ENCODE results near the gene ADNP.

ADNP gene

GRCh38 chr20:50855498-50856474 lies 75.5 kb downstream of the ADNP start:
- no peak for TF ChIP-seq CTCF (IDR thresholded peaks at IDR 0.05)

- TF ChIP-seq CTCF (IDR thresholded peaks at IDR 0.05), result no peak
Observed at GRCh38 chr20:50854506-50855249, 76.6 kb downstream of the ADNP start.

GRCh38 chr20:50852085-50852484 lies 79.2 kb downstream of the ADNP start:
- TF ChIP-seq CTCF (IDR thresholded peaks at IDR 0.05), result no peak

GRCh38 chr20:50850721-50851286 lies 80.4 kb downstream of the ADNP start:
- TF ChIP-seq CTCF (IDR thresholded peaks at IDR 0.05), result no peak

GRCh38 chr20:50848846-50849673 lies 82.2 kb downstream of the ADNP start:
- no peak for TF ChIP-seq CTCF (IDR thresholded peaks at IDR 0.05)

GRCh38 chr20:50848341-50848808 lies 82.9 kb downstream of the ADNP start:
- TF ChIP-seq CTCF (IDR thresholded peaks at IDR 0.05), result no peak

Measured in LNCAP (cell line).